Thymus (tissue), 11 donors: ENCODE data around the gene POGK. TPM values are rescaled to one million over a fixed set of nuclear protein-coding genes. Genes with fewer than 3 reads are reported as not detected.

Experiments
- DNase-seq, 9 donors: peaks; one replicate each; pipeline ENCODE4 v3.0.0-alpha.2; 2013; ENCODE audit warnings: low spot score in 9 of 9, low read depth in 6 of 9, missing footprints in 1 of 9
- H3K27ac ChIP-seq, 2 donors: one replicate each; pipeline ENCODE4 v1.5.1; 2013; ENCODE audit warnings: control low read depth in 1 of 2, low read depth in 1 of 2, low read length in 1 of 2, mild to moderate bottlenecking in 1 of 2, moderate library complexity in 1 of 2
- H3K27me3 ChIP-seq, 2 donors: one replicate each; pipeline ENCODE4 v1.5.1; 2013; ENCODE audit warnings: low read length in 1 of 2; ENCODE audit not compliant: control insufficient read depth in 2 of 2, insufficient read depth in 1 of 2
- H3K36me3 ChIP-seq, 2 donors: one replicate each; pipeline ENCODE4 v1.5.1; 2013; ENCODE audit warnings: low read length in 1 of 2, mild to moderate bottlenecking in 1 of 2, moderate library complexity in 1 of 2; ENCODE audit not compliant: control insufficient read depth in 2 of 2, insufficient read depth in 2 of 2
- H3K4me1 ChIP-seq, 2 donors: one replicate each; pipeline ENCODE4 v1.5.1; 2013; ENCODE audit warnings: low read length in 2 of 2; ENCODE audit not compliant: control insufficient read depth in 2 of 2, insufficient read depth in 2 of 2
- H3K4me3 ChIP-seq, 2 donors: one replicate each; pipeline ENCODE4 v1.5.1; 2013; ENCODE audit warnings: low read length in 2 of 2, control low read depth in 1 of 2, mild to moderate bottlenecking in 1 of 2
- H3K9me3 ChIP-seq, 2 donors: one replicate each; pipeline ENCODE4 v1.5.1; 2013; ENCODE audit warnings: low read length in 1 of 2, mild to moderate bottlenecking in 1 of 2; ENCODE audit not compliant: control insufficient read depth in 2 of 2, insufficient read depth in 1 of 2
- WGBS: extraction: QIAGEN DNeasy Blood & Tissue Kit; methylation state at CpG from one replicate; pipeline ENCODE4 v1.1.7; 2013; 5-methylcytosine and 5-hydroxymethylcytosine counted together
- polyA plus RNA-seq: library from polyadenylated mRNA; stranded (reverse); fragments of 200-250 nt; gene quantifications from one replicate; pipeline ENCODE4 v1.2.3, GENCODE V29; 2013
- total RNA-seq: library from RNA; stranded (reverse); fragments of 120-200 nt; gene quantifications from one replicate; pipeline ENCODE4 v1.2.4, GENCODE V29; 2013
- donor health status: healthy.

Gene POGK
- total and polyA plus RNA-seq, 2 donors: 14.1 to 15.7 TPM

DNA sequence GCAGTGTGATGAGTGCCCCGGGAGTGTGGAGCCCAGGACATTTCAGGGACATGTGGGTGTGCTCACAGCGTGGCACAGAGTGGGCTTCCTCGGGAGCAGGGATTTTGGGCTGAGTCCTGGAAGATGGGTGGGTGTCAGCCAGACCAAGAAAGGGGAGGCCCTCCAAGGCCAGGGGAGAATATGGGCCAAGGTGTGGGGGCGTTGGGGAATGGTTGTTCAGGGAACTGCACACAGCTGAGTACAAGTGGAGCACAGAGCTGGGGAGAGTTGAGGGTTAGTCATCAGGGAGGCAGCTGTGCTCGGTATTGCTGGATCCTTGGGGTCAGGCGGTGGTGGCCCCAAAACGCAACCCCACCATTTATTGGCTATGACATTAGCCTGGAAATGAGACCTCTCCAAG lies 5.5 kb downstream of the POGK start:
- WGBS: 90% methylated on average over 7 of the region's 7 CpGs

DNA sequence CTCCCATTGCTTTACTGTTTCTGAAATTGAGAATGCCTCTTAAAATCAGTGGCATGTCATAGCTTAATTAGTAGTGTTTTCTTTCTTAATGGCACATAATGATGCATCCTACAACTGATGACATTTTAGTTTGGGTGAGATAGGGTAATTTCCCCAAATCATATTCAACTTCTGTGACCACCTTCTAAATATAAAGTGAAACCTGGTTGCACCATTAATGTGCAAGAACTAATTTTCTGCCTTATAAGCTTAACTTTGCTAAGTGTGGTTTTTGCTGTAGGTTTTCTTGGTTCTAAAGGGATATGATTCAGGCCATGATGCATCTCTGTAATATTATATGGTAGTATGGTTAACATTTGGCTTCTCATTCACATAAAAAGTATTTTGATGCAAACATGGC lies 8.9 kb downstream of the POGK start:
- DNase-seq: no peak
- Histone ChIP-seq H3K4me1 (peaks cover 0 to 3% of the 10 kb centered on the region in 2 donors), H3K4me3 (no peak overlapping the region), H3K27me3 (no peaks in the 10 kb centered on the region), H3K9me3 (no peaks in the 10 kb centered on the region), H3K27ac (no peak overlapping the region), H3K36me3 (peaks cover 50 to 77% of the 10 kb centered on the region in 2 donors)

More for the DNA sequence above, 5.5 kb downstream of the POGK start:
- Histone ChIP-seq H3K4me3 (no peak overlapping the region), H3K27ac (no peak overlapping the region), H3K4me1 (peaks cover 7 to 11% of the 10 kb centered on the region in 2 donors), H3K27me3 (no peaks in the 10 kb centered on the region), H3K9me3 (no peaks in the 10 kb centered on the region), H3K36me3 (peaks cover 53 to 79% of the 10 kb centered on the region in 2 donors)
- DNase-seq: no peak

DNA sequence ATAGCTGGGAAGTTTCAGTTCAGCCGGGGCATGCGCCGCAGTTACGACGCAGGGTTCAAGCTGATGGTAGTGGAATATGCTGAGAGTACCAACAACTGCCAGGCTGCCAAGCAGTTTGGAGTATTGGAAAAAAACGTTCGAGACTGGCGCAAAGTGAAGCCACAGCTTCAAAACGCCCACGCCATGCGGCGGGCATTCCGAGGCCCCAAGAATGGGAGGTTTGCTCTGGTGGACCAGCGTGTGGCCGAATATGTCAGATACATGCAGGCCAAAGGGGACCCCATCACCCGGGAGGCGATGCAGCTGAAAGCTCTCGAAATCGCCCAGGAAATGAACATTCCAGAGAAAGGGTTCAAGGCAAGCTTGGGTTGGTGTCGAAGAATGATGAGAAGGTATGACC lies 9.9 kb downstream of the POGK start:
- Histone ChIP-seq H3K4me1 (peaks cover 0 to 3% of the 10 kb centered on the region in 2 donors), H3K27ac (no peak overlapping the region), H3K27me3 (no peaks in the 10 kb centered on the region), H3K9me3 (no peaks in the 10 kb centered on the region), H3K4me3 (no peak overlapping the region), H3K36me3 (peaks cover 44 to 72% of the 10 kb centered on the region in 2 donors)
- no peak for DNase-seq
- 98% methylated on average over 20 of the region's 20 CpGs for WGBS

DNA sequence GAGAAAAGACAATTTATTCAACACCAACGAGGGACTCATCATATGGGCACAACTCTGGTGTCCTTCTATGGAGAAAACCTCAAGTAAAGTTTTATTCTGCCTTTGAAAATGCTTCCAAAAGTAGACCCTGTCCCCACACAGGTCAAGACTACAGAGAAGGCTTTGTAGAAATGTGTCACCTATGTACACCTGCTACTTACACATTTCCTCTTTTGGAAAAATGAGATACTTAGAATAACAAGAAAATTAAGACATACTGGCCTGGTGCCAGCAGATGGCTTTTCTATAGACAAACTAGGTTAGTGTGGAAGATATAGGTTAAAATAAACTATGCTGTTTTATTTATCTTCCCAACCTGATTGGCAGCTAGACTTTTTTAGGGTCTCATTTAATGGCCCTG lies 13.6 kb downstream of the POGK start:
- no peak for DNase-seq
- no peak overlapping the region for H3K4me3 ChIP-seq
- no peaks in the 10 kb centered on the region for H3K9me3 ChIP-seq
- peaks cover 41 to 79% of the 10 kb centered on the region in 2 donors for H3K36me3 ChIP-seq
- H3K27ac ChIP-seq: no peak overlapping the region
- H3K27me3 ChIP-seq: no peaks in the 10 kb centered on the region
- no peaks in the 10 kb centered on the region for H3K4me1 ChIP-seq
- 41% methylated on average over 1 of the region's 1 CpG for WGBS

DNA sequence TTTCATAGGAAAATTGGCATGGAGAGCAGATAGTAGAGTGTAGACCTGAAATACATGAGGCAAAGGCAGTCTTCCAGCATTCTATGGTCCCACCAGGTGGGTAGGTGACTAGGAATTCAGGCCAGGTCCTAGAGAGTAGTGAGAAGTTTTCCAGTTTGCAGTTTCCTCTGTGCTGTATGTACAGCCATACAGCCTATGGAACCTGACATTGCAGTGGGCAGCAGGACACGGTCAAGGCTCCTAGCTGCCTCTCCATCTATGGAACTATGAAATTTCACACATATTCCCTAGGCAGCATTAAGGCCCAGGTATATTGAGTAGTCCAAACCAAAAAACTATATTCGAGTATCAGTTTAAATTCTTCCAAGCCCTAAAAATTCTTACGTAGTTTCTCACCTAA lies 16.3 kb downstream of the POGK start:
- DNase-seq: no peak
- Histone ChIP-seq H3K4me3 (no peak overlapping the region), H3K36me3 (peaks cover 41 to 69% of the 10 kb centered on the region in 2 donors), H3K27me3 (no peaks in the 10 kb centered on the region), H3K4me1 (no peaks in the 10 kb centered on the region), H3K9me3 (no peaks in the 10 kb centered on the region), H3K27ac (no peak overlapping the region)
- over 99% methylated on average over 3 of the region's 3 CpGs for WGBS

DNA sequence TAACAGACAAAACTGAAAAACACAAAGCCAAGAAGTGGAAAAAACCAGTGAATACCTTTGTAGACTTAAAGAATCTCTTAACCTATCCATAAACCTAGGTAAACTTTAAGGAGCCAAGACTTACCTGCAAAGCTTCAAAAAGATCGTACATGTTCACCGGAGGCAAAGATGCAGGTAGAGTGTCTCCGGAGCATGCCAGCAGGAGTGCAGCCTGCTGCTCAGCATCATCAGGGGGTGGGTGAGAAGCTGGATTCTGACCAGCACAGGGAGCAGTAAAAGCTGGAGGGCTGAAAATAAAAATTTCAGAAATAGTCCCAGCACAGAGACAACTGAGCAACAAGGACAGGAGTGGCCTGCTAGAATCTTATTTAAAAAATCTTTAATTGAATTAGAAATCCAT lies 18.7 kb downstream of the POGK start:
- WGBS: 96% methylated on average over 3 of the region's 3 CpGs
- H3K4me3 ChIP-seq: no peak overlapping the region
- H3K36me3 ChIP-seq: peaks cover 45 to 68% of the 10 kb centered on the region in 2 donors
- H3K27ac ChIP-seq: no peak overlapping the region
- no peaks in the 10 kb centered on the region for H3K9me3 ChIP-seq
- no peak for DNase-seq
- no peaks in the 10 kb centered on the region for H3K27me3 ChIP-seq
- no peaks in the 10 kb centered on the region for H3K4me1 ChIP-seq

DNA sequence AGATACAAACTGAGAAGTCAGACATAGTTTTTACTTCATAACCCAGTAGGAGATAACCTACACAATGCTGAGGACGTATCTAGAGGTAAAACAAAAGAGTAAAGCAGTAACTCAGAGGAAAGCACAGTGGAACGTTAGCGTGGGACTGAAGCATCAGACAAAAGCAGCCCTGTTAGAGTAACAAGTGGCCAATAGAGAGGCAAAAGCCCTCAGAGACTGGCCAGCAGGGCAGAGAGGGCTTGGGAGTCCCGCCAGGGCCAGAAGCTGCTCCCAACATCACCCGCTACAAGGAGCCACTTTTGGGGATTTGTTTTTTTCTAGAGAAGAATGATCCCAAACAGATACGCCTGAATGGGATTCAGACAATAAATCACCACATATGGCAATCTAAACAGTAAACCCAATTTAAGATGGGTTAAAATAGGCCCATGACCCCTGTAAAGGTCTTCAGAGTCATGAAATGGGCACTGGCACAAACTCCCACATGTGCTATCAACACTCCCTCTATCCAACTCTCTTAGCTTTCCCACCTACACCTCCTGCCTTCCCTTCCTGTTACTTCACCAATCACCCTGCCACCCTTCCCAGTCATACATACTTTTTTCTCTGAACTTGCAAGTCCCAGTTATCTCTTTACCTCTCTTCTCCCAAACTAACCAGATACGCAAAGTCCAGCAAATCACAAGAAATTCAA lies 19.6 kb downstream of the POGK start:
- peaks cover 45 to 73% of the 10 kb centered on the region in 2 donors for H3K36me3 ChIP-seq
- no peaks in the 10 kb centered on the region for H3K4me1 ChIP-seq
- no peak overlapping the region for H3K27ac ChIP-seq
- H3K4me3 ChIP-seq: no peak overlapping the region
- no peaks in the 10 kb centered on the region for H3K9me3 ChIP-seq
- no peaks in the 10 kb centered on the region for H3K27me3 ChIP-seq
- DNase-seq: no peak
- 98% methylated on average over 7 of the region's 7 CpGs for WGBS

DNA sequence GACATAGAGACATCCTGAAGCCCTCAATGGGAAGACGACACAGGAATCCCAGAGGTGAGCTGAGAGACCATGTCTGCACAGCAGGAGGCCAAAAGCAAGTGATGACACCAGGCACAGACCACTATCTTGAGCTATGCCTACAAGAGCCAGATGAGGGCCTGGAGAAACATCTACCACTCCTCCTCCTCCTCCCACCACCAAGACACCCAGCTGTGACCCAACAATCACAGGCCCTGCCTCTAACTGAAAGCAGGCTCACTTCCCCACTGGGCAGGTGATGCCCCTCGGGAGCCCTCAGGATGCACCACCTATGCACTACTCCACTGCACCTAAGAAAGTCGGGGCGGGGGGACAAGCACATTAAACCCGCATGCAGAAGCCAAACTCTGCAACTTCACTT lies 20.3 kb downstream of the POGK start:
- WGBS: 95% methylated on average over 5 of the region's 5 CpGs
- Histone ChIP-seq H3K4me3 (no peak overlapping the region), H3K9me3 (no peaks in the 10 kb centered on the region), H3K4me1 (no peaks in the 10 kb centered on the region), H3K27me3 (no peaks in the 10 kb centered on the region), H3K27ac (no peak overlapping the region), H3K36me3 (peaks cover 50 to 72% of the 10 kb centered on the region in 2 donors)
- DNase-seq: no peak

DNA sequence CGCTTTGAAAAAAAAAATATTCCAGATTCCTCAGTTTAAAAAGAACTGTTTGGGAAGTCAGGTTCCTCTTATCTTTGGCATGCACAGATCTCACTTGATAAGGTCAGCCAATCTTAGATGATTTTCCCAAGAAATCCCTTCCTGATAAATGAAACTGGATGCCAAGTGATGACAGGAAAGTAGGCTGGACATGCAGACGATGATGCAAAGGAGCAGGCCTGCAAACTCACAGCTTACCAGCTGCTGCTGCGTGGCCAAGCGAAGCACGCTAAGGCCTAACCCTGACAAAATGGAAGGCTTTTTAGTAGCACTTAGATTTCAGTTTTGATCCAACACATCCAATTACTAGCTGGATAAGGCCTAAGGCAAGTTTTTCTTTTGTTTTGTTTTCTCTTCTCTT lies 26.7 kb downstream of the POGK start:
- Histone ChIP-seq H3K4me3 (no peak overlapping the region), H3K27me3 (no peaks in the 10 kb centered on the region), H3K27ac (no peak overlapping the region), H3K36me3 (peaks cover 21 to 41% of the 10 kb centered on the region in 2 donors), H3K9me3 (no peaks in the 10 kb centered on the region), H3K4me1 (no peaks in the 10 kb centered on the region)
- no peak for DNase-seq
- 96% methylated on average over 5 of the region's 5 CpGs for WGBS
